ENCODE data around the gene CCL22.

Gene CCL22, protein sequence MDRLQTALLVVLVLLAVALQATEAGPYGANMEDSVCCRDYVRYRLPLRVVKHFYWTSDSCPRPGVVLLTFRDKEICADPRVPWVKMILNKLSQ

DNA sequence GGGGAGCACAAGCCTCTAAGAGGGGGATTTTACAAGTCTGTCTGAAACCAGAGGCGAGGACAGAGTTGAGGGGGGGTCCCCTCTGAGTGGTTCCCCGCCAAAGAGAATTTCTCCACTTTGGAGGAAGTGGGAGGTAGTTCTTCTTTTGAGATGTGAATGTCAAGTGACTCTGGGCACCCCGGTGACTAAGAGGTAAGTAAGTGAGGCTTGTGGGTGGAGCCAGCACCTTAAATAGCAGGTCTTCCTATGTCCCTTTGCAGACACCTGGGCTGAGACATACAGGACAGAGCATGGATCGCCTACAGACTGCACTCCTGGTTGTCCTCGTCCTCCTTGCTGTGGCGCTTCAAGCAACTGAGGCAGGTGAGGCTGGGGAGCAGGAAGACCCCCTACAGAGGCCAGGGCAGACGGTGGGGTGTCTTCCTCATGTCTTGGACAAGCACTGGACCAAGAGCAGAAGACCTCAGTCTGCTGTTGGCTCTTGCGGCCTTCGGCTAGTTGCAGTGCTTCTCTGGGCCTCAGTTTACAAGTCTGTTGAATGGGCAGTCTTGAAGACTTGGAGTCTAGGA lies at the start of gene CCL22:
Gene CCL22 (plus strand): TSS at position 257 of the 569 bp plus-strand sequence. CDS start 34 bp downstream, at position 291.
- Histone ChIP-seq H3K27me3 (ENCODE audit: control insufficient read depth in 2 of 2, insufficient read depth in 2 of 2, low read length in 2 of 2) (peaks cover 0 to 3% of the 10 kb centered on the region in 2 donors), H3K36me3 (ENCODE audit: control insufficient read depth in 2 of 2, insufficient read depth in 2 of 2, low read length in 2 of 2) (no peaks in the 10 kb centered on the region), H3K4me3 (ENCODE audit: low read length in 2 of 2) (no peak within 1 kb of the TSS), H3K27ac (ENCODE audit: low read depth in 2 of 2, low read length in 2 of 2) (no peak within 1 kb of the TSS), H3K4me1 (ENCODE audit: control insufficient read depth in 2 of 2, insufficient read depth in 2 of 2, low read length in 2 of 2) (no peaks in the 10 kb centered on the region), H3K9ac (ENCODE audit: low read depth in 1 of 2, low read length in 2 of 2) (no peak within 1 kb of the TSS), H3K9me3 (ENCODE audit: control insufficient read depth in 2 of 2, low read length in 2 of 2) (no peaks in the 10 kb centered on the region)

DNA sequence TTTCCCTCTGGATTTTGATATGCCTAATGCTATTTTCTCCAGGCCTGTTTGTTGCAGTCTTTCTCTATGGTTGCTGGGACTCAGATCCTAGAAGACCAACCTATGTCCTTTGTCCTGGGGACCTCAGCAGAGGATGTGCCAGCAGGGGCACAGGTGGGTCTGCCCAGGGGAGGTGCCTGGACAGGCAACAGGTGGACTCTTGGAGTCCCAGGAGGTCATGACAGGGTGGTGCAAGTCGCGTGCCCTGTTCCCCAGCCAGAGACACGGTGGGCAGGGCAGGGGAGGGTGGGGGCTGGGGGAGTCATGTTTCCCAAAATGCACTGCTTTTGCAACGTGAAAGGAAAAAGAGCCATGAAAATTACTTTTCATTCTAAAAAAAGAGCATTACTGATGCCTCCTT lies 47.8 kb upstream of the CCL22 start:
- Histone ChIP-seq H3K27me3 (ENCODE audit: control insufficient read depth in 2 of 2, insufficient read depth in 2 of 2, low read length in 2 of 2) (no peaks in the 10 kb centered on the region), H3K4me3 (ENCODE audit: low read length in 2 of 2) (no peak overlapping the region), H3K9ac (ENCODE audit: low read depth in 1 of 2, low read length in 2 of 2) (no peak overlapping the region), H3K27ac (ENCODE audit: low read depth in 2 of 2, low read length in 2 of 2) (no peak overlapping the region), H3K36me3 (ENCODE audit: control insufficient read depth in 2 of 2, insufficient read depth in 2 of 2, low read length in 2 of 2) (no peaks in the 10 kb centered on the region), H3K4me1 (ENCODE audit: control insufficient read depth in 2 of 2, insufficient read depth in 2 of 2, low read length in 2 of 2) (no peaks in the 10 kb centered on the region), H3K9me3 (ENCODE audit: control insufficient read depth in 2 of 2, low read length in 2 of 2) (no peaks in the 10 kb centered on the region)

DNA sequence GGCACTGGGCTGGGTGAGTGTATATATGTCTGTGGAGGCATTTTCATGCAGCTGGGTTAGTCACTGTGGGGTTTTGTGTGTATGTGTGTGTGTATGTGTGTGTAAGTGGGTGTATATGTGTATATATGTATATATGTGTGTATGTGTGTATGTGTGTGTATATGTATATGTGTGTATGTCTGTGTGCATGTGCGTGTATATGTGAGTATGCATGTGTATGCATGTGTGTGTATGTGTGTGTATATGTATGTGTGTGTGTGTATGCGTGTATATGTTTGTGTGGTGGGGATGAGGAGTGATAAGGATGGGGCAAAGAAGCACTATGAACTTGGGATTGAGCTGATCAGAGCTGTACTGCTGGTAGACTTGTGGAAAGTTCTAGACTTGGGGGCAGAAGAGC lies 45.1 kb upstream of the CCL22 start:
- peaks cover 0 to 3% of the 10 kb centered on the region in 2 donors for H3K4me1 ChIP-seq (ENCODE audit: control insufficient read depth in 2 of 2, insufficient read depth in 2 of 2, low read length in 2 of 2)

DNA sequence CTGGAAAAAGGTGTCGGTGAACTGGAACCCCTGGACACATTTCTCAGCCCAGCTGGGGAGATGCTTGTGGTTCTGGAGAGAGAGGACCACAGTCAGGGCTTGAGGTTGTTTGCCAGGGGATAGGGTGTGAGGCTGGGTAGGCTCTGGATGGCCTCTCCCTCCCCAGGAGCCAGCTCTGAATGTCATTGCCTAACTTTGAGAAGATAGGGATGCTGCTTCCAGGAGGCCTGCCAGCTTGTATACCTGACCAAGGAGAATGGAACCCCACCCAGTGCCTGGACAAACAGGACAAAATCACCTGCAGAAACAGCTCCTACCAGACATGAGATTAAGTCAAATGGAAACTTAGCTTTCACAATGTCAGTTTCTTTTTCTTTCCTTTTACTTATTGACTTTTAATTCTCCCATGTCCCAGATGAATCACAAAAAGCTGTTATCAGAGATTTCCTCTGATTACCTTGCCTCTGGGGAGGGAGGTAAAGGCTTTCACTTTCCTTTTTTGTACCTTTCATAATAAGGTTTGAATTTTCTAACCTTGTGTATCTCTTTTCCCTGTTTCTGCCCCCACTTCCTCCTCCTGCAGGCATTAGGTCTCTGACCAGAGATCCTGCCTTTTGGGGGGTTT lies 44.3 kb upstream of the CCL22 start:
- Histone ChIP-seq H3K27ac (ENCODE audit: low read depth in 2 of 2, low read length in 2 of 2) (no peak overlapping the region), H3K9me3 (ENCODE audit: control insufficient read depth in 2 of 2, low read length in 2 of 2) (no peaks in the 10 kb centered on the region), H3K4me1 (ENCODE audit: control insufficient read depth in 2 of 2, insufficient read depth in 2 of 2, low read length in 2 of 2) (peaks cover 0 to 3% of the 10 kb centered on the region in 2 donors), H3K36me3 (ENCODE audit: control insufficient read depth in 2 of 2, insufficient read depth in 2 of 2, low read length in 2 of 2) (no peaks in the 10 kb centered on the region), H3K4me3 (ENCODE audit: low read length in 2 of 2) (no peak overlapping the region), H3K9ac (ENCODE audit: low read depth in 1 of 2, low read length in 2 of 2) (no peak overlapping the region), H3K27me3 (ENCODE audit: control insufficient read depth in 2 of 2, insufficient read depth in 2 of 2, low read length in 2 of 2) (peaks cover 0 to 2% of the 10 kb centered on the region in 2 donors)

More for the DNA sequence above, 45.1 kb upstream of the CCL22 start:
- Histone ChIP-seq H3K27ac (ENCODE audit: low read depth in 2 of 2, low read length in 2 of 2) (no peak overlapping the region), H3K9me3 (ENCODE audit: control insufficient read depth in 2 of 2, low read length in 2 of 2) (no peaks in the 10 kb centered on the region), H3K27me3 (ENCODE audit: control insufficient read depth in 2 of 2, insufficient read depth in 2 of 2, low read length in 2 of 2) (peaks cover 0 to 2% of the 10 kb centered on the region in 2 donors), H3K36me3 (ENCODE audit: control insufficient read depth in 2 of 2, insufficient read depth in 2 of 2, low read length in 2 of 2) (no peaks in the 10 kb centered on the region), H3K9ac (ENCODE audit: low read depth in 1 of 2, low read length in 2 of 2) (no peak overlapping the region), H3K4me3 (ENCODE audit: low read length in 2 of 2) (no peak overlapping the region)

DNA sequence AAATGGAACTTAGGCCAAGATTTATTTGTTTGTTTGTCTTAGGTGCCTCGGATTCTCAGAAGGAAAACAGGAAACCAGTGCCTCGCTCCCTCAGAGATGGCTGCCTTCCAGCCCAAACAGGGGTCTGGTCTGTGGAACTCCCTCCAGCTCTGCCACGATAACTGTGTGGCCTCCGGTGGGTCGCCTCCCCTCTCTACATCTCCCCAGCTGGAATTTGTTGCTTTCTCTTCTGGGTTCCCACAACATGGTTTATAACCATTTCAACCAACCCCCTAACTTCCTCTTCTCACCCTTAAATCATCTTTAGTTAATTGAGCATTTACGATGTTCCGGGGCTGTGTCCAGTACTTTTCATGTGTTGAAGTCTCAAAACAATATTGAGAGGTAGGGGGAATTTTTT lies 43.2 kb upstream of the CCL22 start:
- Histone ChIP-seq H3K9me3 (ENCODE audit: control insufficient read depth in 2 of 2, low read length in 2 of 2) (no peaks in the 10 kb centered on the region), H3K4me1 (ENCODE audit: control insufficient read depth in 2 of 2, insufficient read depth in 2 of 2, low read length in 2 of 2) (peaks cover 0 to 3% of the 10 kb centered on the region in 2 donors), H3K9ac (ENCODE audit: low read depth in 1 of 2, low read length in 2 of 2) (no peak overlapping the region), H3K27ac (ENCODE audit: low read depth in 2 of 2, low read length in 2 of 2) (no peak overlapping the region), H3K27me3 (ENCODE audit: control insufficient read depth in 2 of 2, insufficient read depth in 2 of 2, low read length in 2 of 2) (peaks cover 0 to 2% of the 10 kb centered on the region in 2 donors), H3K4me3 (ENCODE audit: low read length in 2 of 2) (no peak overlapping the region), H3K36me3 (ENCODE audit: control insufficient read depth in 2 of 2, insufficient read depth in 2 of 2, low read length in 2 of 2) (no peaks in the 10 kb centered on the region)

DNA sequence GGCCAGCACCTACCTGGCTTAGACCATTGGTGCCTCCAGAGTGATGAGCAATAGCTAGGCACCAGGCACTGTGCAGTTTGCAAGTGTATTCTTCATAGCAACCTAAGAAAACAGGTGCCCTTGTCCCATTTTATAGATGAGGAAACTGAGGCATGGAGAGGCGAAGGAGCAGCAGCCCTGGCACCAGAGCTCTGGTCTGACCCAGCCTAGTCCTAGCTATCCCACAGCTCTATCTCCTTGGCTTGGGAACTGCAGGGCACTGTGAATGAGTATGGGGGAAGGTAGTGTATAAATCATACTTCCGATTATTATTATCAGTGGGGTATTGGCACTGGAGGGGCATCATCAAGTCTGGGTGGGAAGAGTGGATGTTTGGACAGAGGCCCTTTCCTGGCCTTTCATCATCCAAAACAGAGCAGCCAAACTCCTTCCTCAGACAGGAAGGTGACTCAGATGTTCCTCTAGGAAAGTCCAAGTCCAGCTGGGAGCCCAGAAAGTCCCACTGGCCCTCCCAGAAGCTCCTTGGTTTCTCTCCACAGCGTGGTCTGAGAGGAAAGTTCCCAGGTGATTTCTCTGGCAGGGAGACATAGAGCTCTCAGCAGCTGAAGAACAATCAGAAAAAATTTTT lies 42.1 kb upstream of the CCL22 start:
- Histone ChIP-seq H3K36me3 (ENCODE audit: control insufficient read depth in 2 of 2, insufficient read depth in 2 of 2, low read length in 2 of 2) (no peaks in the 10 kb centered on the region), H3K4me1 (ENCODE audit: control insufficient read depth in 2 of 2, insufficient read depth in 2 of 2, low read length in 2 of 2) (peaks cover 0 to 3% of the 10 kb centered on the region in 2 donors), H3K9me3 (ENCODE audit: control insufficient read depth in 2 of 2, low read length in 2 of 2) (no peaks in the 10 kb centered on the region), H3K27me3 (ENCODE audit: control insufficient read depth in 2 of 2, insufficient read depth in 2 of 2, low read length in 2 of 2) (peaks cover 0 to 2% of the 10 kb centered on the region in 2 donors), H3K4me3 (ENCODE audit: low read length in 2 of 2) (no peak overlapping the region), H3K27ac (ENCODE audit: low read depth in 2 of 2, low read length in 2 of 2) (peak overlapping the region; percentile 52 to 54), H3K9ac (ENCODE audit: low read depth in 1 of 2, low read length in 2 of 2) (no peak overlapping the region)

DNA sequence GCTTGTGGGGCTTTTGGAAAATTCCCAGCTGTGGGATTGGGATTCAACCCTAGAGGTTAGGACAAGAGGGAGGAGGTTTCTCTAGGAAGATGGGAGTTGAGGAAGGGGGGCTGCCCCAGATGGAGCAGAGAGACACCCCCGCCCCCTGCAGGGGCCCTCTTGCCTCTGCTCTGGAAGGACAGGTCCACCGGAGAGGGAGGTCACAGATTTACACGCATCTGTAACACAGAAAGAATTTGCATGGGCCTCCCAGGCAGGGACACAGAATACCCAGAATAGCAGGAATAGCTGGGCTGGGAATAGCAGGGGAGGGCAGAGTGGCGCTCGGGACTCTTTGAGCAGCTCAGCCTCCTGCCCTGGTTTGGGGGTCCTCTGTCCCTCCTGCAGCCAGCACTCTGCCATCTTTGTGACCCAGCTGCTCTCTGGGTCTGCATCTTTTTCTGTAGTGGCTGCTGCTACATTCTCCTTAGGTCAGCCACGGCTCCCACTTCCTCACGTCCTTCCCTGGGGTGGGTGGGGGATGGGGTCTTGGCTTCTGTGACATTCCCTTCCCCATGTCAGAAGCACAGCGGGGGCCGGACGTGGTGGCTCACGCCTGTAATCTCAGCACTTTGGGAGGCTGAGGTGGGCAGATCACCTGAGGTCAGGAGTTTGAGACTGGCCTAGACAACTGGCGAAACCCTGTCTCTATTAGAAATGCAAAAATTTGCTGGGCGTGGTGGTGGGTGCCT lies 40.2 kb upstream of the CCL22 start:
- Histone ChIP-seq H3K36me3 (ENCODE audit: control insufficient read depth in 2 of 2, insufficient read depth in 2 of 2, low read length in 2 of 2) (no peaks in the 10 kb centered on the region), H3K4me3 (ENCODE audit: low read length in 2 of 2) (no peak overlapping the region), H3K9me3 (ENCODE audit: control insufficient read depth in 2 of 2, low read length in 2 of 2) (no peaks in the 10 kb centered on the region), H3K4me1 (ENCODE audit: control insufficient read depth in 2 of 2, insufficient read depth in 2 of 2, low read length in 2 of 2) (peaks cover 0 to 3% of the 10 kb centered on the region in 2 donors), H3K27ac (ENCODE audit: low read depth in 2 of 2, low read length in 2 of 2) (no peak overlapping the region), H3K27me3 (ENCODE audit: control insufficient read depth in 2 of 2, insufficient read depth in 2 of 2, low read length in 2 of 2) (peaks cover 0 to 2% of the 10 kb centered on the region in 2 donors), H3K9ac (ENCODE audit: low read depth in 1 of 2, low read length in 2 of 2) (no peak overlapping the region)

DNA sequence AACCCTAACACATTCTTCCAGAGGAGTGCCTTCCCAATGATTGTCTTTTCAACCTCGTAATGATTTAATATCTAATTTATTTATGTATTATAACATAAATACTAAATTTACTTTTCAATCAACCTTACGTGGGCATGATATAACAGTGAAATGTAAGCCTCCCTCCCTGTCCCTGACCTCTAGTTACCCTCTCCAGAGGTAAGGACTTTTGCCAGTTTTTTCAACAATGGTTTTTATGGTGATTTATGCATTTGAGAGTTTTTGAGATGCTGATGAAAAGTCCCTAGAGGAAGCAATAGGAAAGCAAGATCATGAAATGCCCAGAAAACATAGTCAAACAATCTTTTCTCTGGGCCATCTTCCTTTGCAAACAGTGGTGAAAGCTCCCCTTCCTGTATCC lies 38.9 kb upstream of the CCL22 start:
- no peaks in the 10 kb centered on the region for H3K9me3 ChIP-seq (ENCODE audit: control insufficient read depth in 2 of 2, low read length in 2 of 2)
- H3K27ac ChIP-seq (ENCODE audit: low read depth in 2 of 2, low read length in 2 of 2) = no peak overlapping the region
- H3K27me3 ChIP-seq (ENCODE audit: control insufficient read depth in 2 of 2, insufficient read depth in 2 of 2, low read length in 2 of 2) = peaks cover 0 to 2% of the 10 kb centered on the region in 2 donors
- H3K36me3 ChIP-seq (ENCODE audit: control insufficient read depth in 2 of 2, insufficient read depth in 2 of 2, low read length in 2 of 2) = no peaks in the 10 kb centered on the region
- no peak overlapping the region for H3K9ac ChIP-seq (ENCODE audit: low read depth in 1 of 2, low read length in 2 of 2)
- H3K4me1 ChIP-seq (ENCODE audit: control insufficient read depth in 2 of 2, insufficient read depth in 2 of 2, low read length in 2 of 2) = peaks cover 0 to 3% of the 10 kb centered on the region in 2 donors
- no peak overlapping the region for H3K4me3 ChIP-seq (ENCODE audit: low read length in 2 of 2)

DNA sequence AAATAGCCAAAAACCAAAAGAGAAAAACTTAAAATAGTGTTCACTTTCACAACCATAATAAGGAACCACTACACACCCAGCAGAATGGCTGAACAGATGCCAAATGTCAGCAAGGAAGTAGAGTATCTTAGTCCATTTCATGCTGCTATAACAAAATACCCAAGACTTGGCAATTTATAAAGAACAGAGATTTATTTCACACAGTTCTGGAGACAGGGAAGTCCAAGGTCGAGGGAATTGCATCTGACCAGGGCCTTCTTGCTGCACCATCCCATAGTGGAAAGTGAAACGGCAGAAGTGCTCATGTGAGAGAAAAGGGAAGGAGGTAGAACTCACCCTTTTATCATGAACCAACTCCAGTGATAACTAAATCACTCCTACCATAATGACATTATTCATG lies 33.8 kb upstream of the CCL22 start:
- H3K4me3 ChIP-seq (ENCODE audit: low read length in 2 of 2) = no peak overlapping the region
- no peak overlapping the region for H3K9ac ChIP-seq (ENCODE audit: low read depth in 1 of 2, low read length in 2 of 2)
- no peaks in the 10 kb centered on the region for H3K9me3 ChIP-seq (ENCODE audit: control insufficient read depth in 2 of 2, low read length in 2 of 2)
- no peaks in the 10 kb centered on the region for H3K27me3 ChIP-seq (ENCODE audit: control insufficient read depth in 2 of 2, insufficient read depth in 2 of 2, low read length in 2 of 2)
- no peaks in the 10 kb centered on the region for H3K36me3 ChIP-seq (ENCODE audit: control insufficient read depth in 2 of 2, insufficient read depth in 2 of 2, low read length in 2 of 2)
- no peak overlapping the region for H3K27ac ChIP-seq (ENCODE audit: low read depth in 2 of 2, low read length in 2 of 2)
- H3K4me1 ChIP-seq (ENCODE audit: control insufficient read depth in 2 of 2, insufficient read depth in 2 of 2, low read length in 2 of 2) = no peaks in the 10 kb centered on the region

DNA sequence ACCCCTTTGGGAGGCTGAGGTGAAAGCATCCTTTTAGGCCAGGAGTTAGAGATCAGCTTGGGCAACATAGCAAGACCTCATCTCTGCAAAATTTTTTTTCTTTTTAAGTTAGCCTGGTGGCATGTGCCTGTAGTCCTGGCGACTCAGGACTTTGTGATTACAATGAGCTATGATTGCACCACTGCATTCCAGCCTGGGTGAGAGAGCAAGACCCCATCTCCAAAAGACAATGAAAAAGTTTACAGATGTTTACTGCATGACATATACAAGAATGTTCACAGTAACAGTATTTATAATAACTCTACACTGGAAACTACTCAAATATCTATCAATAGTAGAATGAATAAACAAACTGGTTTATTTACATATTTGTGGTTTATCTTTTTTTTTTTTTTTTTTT lies 33.1 kb upstream of the CCL22 start:
- no peaks in the 10 kb centered on the region for H3K27me3 ChIP-seq (ENCODE audit: control insufficient read depth in 2 of 2, insufficient read depth in 2 of 2, low read length in 2 of 2)
- H3K36me3 ChIP-seq (ENCODE audit: control insufficient read depth in 2 of 2, insufficient read depth in 2 of 2, low read length in 2 of 2) = no peaks in the 10 kb centered on the region
- no peak overlapping the region for H3K27ac ChIP-seq (ENCODE audit: low read depth in 2 of 2, low read length in 2 of 2)
- H3K9ac ChIP-seq (ENCODE audit: low read depth in 1 of 2, low read length in 2 of 2) = no peak overlapping the region
- H3K4me3 ChIP-seq (ENCODE audit: low read length in 2 of 2) = no peak overlapping the region
- H3K9me3 ChIP-seq (ENCODE audit: control insufficient read depth in 2 of 2, low read length in 2 of 2) = no peaks in the 10 kb centered on the region
- H3K4me1 ChIP-seq (ENCODE audit: control insufficient read depth in 2 of 2, insufficient read depth in 2 of 2, low read length in 2 of 2) = no peaks in the 10 kb centered on the region
